IMR-90 (cell line): ENCODE data around the gene TMEM200C. TPM values are rescaled to one million over a fixed set of nuclear protein-coding genes. Genes with fewer than 3 reads are reported as not detected.

Experiments used
- ATAC-seq: fragments of 200-7000 bp; cut with Tn5 transposase; 2 replicates; pipeline ENCODE4 v1.9.1; 2020; ENCODE audit warnings: low read depth, mild to moderate bottlenecking, moderate library complexity
- BruUV-seq: library from RNA; stranded (reverse); fragments of 400-500 nt; replicated peaks from 2 replicates; lab custom pipeline; 2021; lab: Mats Ljungman, UMichigan
- CTCF ChIA-PET: fragments of 300-600 bp; formaldehyde crosslinking; extraction: SDS; loops from one replicate; lab custom pipeline; 2021; ENCODE audit warnings: antibody characterized with exemption; lab: Yijun Ruan, JAX
- POLR2A ChIA-PET: fragments of 300-600 bp; sonication (Branson Sonifier 250); formaldehyde crosslinking; loops from one replicate; lab custom pipeline; 2022; ENCODE audit warnings: antibody characterized with exemption; ENCODE audit not compliant: unreplicated experiment; lab: Charles Lee
- DNase-seq: peaks from one replicate; pipeline ENCODE4 v3.0.0; 2013
- H2AFZ ChIP-seq: replicated peaks from 2 replicates; pipeline ENCODE3; 2013; ENCODE audit warnings: low read length, mild to moderate bottlenecking; ENCODE audit not compliant: poor library complexity
- H2AK5ac ChIP-seq: 2 replicates; pipeline ENCODE4 v1.6.1; 2013; ENCODE audit warnings: low read depth, low read length, inconsistent platforms
- H2AK9ac ChIP-seq: replicated peaks from 2 replicates; pipeline ENCODE3; 2013; ENCODE audit warnings: mild to moderate bottlenecking, low read depth, low read length, moderate library complexity; ENCODE audit not compliant: poor library complexity
- H2BK120ac ChIP-seq: 2 replicates; pipeline ENCODE4 v1.6.1; 2013; ENCODE audit warnings: low read depth, low read length, inconsistent platforms
- H2BK15ac ChIP-seq: 3 replicates; pipeline ENCODE4 v1.6.1; 2013; ENCODE audit warnings: low read depth, low read length, inconsistent platforms
- H2BK20ac ChIP-seq: 2 replicates; pipeline ENCODE4 v1.6.1; 2013; ENCODE audit warnings: low read depth, mild to moderate bottlenecking, inconsistent platforms, low read length, moderate library complexity
- H2BK5ac ChIP-seq: 2 replicates; pipeline ENCODE4 v1.6.1; 2013; ENCODE audit warnings: mild to moderate bottlenecking, low read depth, low read length, inconsistent platforms; ENCODE audit not compliant: poor library complexity, severe bottlenecking
- H3K14ac ChIP-seq: replicated peaks from 2 replicates; pipeline ENCODE4 v1.6.1; 2013; ENCODE audit warnings: low read depth, low read length, inconsistent platforms
- H3K18ac ChIP-seq: 2 replicates; pipeline ENCODE4 v1.6.1; 2013; ENCODE audit warnings: low read depth, low read length, control low read depth
- H3K23ac ChIP-seq: 2 replicates; pipeline ENCODE4 v1.6.1; 2013; ENCODE audit warnings: low read depth, low read length, inconsistent platforms
- H3K27ac ChIP-seq: 2 replicates; pipeline ENCODE4 v1.5.1; 2013; ENCODE audit warnings: mild to moderate bottlenecking, control low read depth, low read length; ENCODE audit not compliant: insufficient read depth
- H3K27me3 ChIP-seq: 2 replicates; pipeline ENCODE4 v1.6.1; 2013; ENCODE audit warnings: low read length; ENCODE audit not compliant: control insufficient read depth, insufficient read depth
- H3K36me3 ChIP-seq: 2 replicates; pipeline ENCODE4 v1.6.1; 2013; ENCODE audit warnings: low read length, mixed read lengths; ENCODE audit not compliant: control insufficient read depth, insufficient read depth
- H3K4ac ChIP-seq: 2 replicates; pipeline ENCODE4 v1.6.1; 2013; ENCODE audit warnings: low read depth, low read length, inconsistent platforms
- H3K4me1 ChIP-seq: 2 replicates; pipeline ENCODE4 v1.6.1; 2013; ENCODE audit warnings: low read length, mixed read lengths; ENCODE audit not compliant: control insufficient read depth, insufficient read depth
- H3K4me2 ChIP-seq: 2 replicates; pipeline ENCODE4 v1.6.1; 2013; ENCODE audit warnings: low read depth, mild to moderate bottlenecking, control low read depth, low read length, moderate library complexity
- H3K4me3 ChIP-seq: 2 replicates; pipeline ENCODE4 v1.5.1; 2013; ENCODE audit warnings: low read depth, mild to moderate bottlenecking, control low read depth, low read length, moderate library complexity; ENCODE audit not compliant: insufficient read depth
- H3K56ac ChIP-seq: 2 replicates; pipeline ENCODE4 v1.6.1; 2013; ENCODE audit warnings: low read length, inconsistent platforms; ENCODE audit not compliant: insufficient read depth; ENCODE audit errors: extremely low read depth
- H3K79me1 ChIP-seq, 2 experiments: 2 replicates each; pipeline ENCODE4 v1.6.1; 2013; ENCODE audit warnings: low read length in 2 of 2, inconsistent platforms in 1 of 2, low read depth in 1 of 2
- H3K9ac ChIP-seq: 2 replicates; pipeline ENCODE4 v1.6.1; 2013; ENCODE audit warnings: low read depth, low read length, control low read depth
- H3K9me1 ChIP-seq: 2 replicates; pipeline ENCODE4 v1.6.1; 2013; ENCODE audit warnings: low read length, inconsistent platforms; ENCODE audit not compliant: insufficient read depth
- H3K9me3 ChIP-seq: 2 replicates; pipeline ENCODE4 v1.6.1; 2013; ENCODE audit warnings: low read length; ENCODE audit not compliant: control insufficient read depth, insufficient read depth
- H4K20me1 ChIP-seq: 2 replicates; pipeline ENCODE4 v1.6.1; 2013; ENCODE audit warnings: low read length, inconsistent platforms; ENCODE audit not compliant: insufficient read depth
- H4K5ac ChIP-seq: 2 replicates; pipeline ENCODE4 v1.6.1; 2013; ENCODE audit warnings: mild to moderate bottlenecking, low read depth, low read length, control low read depth
- H4K8ac ChIP-seq, 2 experiments: 2 replicates each; pipeline ENCODE4 v1.6.1; 2013; ENCODE audit warnings: low read depth in 2 of 2, low read length in 2 of 2, control low read depth in 1 of 2, inconsistent platforms in 1 of 2
- H4K91ac ChIP-seq: 2 replicates; pipeline ENCODE4 v1.6.1; 2013; ENCODE audit warnings: low read depth, low read length, inconsistent platforms; ENCODE audit not compliant: insufficient read depth
- FOS ChIP-seq: fragments of 150-350 bp; IDR thresholded peaks from 2 replicates; pipeline ENCODE4 v1.6.1; 2016; ENCODE audit warnings: low read depth, low read length
- MAZ ChIP-seq: IDR thresholded peaks from 2 replicates; pipeline ENCODE4 v1.6.1; 2012; ENCODE audit warnings: low read depth, mild to moderate bottlenecking, low read length, improper control_type of control experiment, moderate library complexity, borderline replicate concordance
- POLR2A ChIP-seq: IDR thresholded peaks from 2 replicates; pipeline ENCODE4 v1.6.1; 2012; ENCODE audit warnings: mild to moderate bottlenecking, low read depth, low read length
- USF2 ChIP-seq: fragments of 150-350 bp; IDR thresholded peaks from 2 replicates; pipeline ENCODE4 v1.6.1; 2017; ENCODE audit warnings: mild to moderate bottlenecking, antibody characterized with exemption, low read length, low read depth
- WGBS, 2 experiments: methylation state at CpG; one replicate each; pipeline versions ENCODE4 v1.1.5 to v1.1.7; 2013; ENCODE audit warnings: missing lambda C conversion rate in 2 of 2; ENCODE audit not compliant: insufficient read length in 1 of 2; ENCODE audit errors: extremely low coverage in 2 of 2; 5-methylcytosine and 5-hydroxymethylcytosine counted together
- dilution Hi-C: fragments of 300-500 bp; cut with HindIII; formaldehyde crosslinking; loops from one replicate; pipeline ENCODE4 v1.14.3; 2018; ENCODE audit warnings: low sequenced_read_pairs; ENCODE audit not compliant: unreplicated experiment
- in situ Hi-C: fragments of 300-500 bp; cut with MboI; formaldehyde crosslinking; loops from 3 replicates; pipeline ENCODE4 v1.14.3; 2019; ENCODE audit warnings: low sequenced_read_pairs, inconsistent platforms, mixed read lengths
- intact Hi-C: fragments of 100-400 bp; cut with micrococcal nuclease; formaldehyde crosslinking; loops from 2 replicates; pipeline ENCODE4 v1.10.0; 2022
- polyA plus RNA-seq, 3 experiments: library from polyadenylated mRNA; depleted of rRNA; stranded (reverse); fragments of >200 nt; gene quantifications; 2 replicates each; pipeline ENCODE4 v1.2.3, GENCODE V29; 2012; ENCODE audit warnings: low replicate concordance in 1 of 3
- total RNA-seq: library from RNA; depleted of rRNA; stranded (reverse); fragments of >200 nt; gene quantifications from 2 replicates; pipeline ENCODE4 v1.2.3, GENCODE V29; 2012

TMEM200C gene
- total and polyA plus RNA-seq, 2 of the 4 experiments (the other 2 are of a cell fraction) = 1.4 to 2.5 TPM

GRCh38 chr18:5942591-5942990 lies 47.3 kb upstream of the TMEM200C start:
- no peak overlapping the region for H4K8ac ChIP-seq
- H3K9me1 ChIP-seq = no peaks in the 10 kb centered on the region
- H4K5ac ChIP-seq = no peak overlapping the region
- H2BK15ac ChIP-seq = no peak overlapping the region
- no peak overlapping the region for H2AK5ac ChIP-seq
- 0 out of 2 replicates have a peak, but pooled peaks cover 1% of the 10 kb centered on the region for H3K4me1 ChIP-seq
- intact Hi-C loops = no loop called here
- H3K56ac ChIP-seq = no peak overlapping the region
- no peak for TF ChIP-seq POLR2A
- TF ChIP-seq FOS = no peak
- TF ChIP-seq MAZ = no peak
- no peak for TF ChIP-seq USF2
- H3K79me1 ChIP-seq = no peaks in the 10 kb centered on the region
- H2BK20ac ChIP-seq = no peak overlapping the region
- no peak overlapping the region for H2AK9ac ChIP-seq
- no peak overlapping the region for H3K4me3 ChIP-seq
- H3K9me3 ChIP-seq = no peaks in the 10 kb centered on the region
- H3K27me3 ChIP-seq = no peaks in the 10 kb centered on the region
- no peak overlapping the region for H3K14ac ChIP-seq
- no peak overlapping the region for H3K23ac ChIP-seq
- H3K36me3 ChIP-seq = no peaks in the 10 kb centered on the region
- no peak overlapping the region for H2BK5ac ChIP-seq
- no peaks in the 10 kb centered on the region for H4K20me1 ChIP-seq
- ChIA-PET CTCF (interaction anchor here (0.6 kb wide), 1 partner anchor 703 kb away, joined by 3 read pairs; no protein-coding TSS in a partner anchor), POLR2A (no interaction called here)
- ATAC-seq (no peak), DNase-seq (no peak)
- WGBS, 2 experiments = no CpG with 5 or more reads among the region's 6 CpGs
- dilution Hi-C loops = no loop called here
- H2AFZ ChIP-seq = no peak overlapping the region
- in situ Hi-C loops = no loop called here
- H2BK120ac ChIP-seq = no peak overlapping the region
- H4K91ac ChIP-seq = no peak overlapping the region
- BruUV-seq = no TSS peak
- H3K18ac ChIP-seq = no peak overlapping the region
- H3K4me2 ChIP-seq = no peak overlapping the region
- H3K4ac ChIP-seq = no peak overlapping the region
- no peak overlapping the region for H3K27ac ChIP-seq
- H3K9ac ChIP-seq = no peak overlapping the region
